Parathyroid adenoma (tissue), 2 donors: ENCODE measurements around the gene DLX2.

Experiments
- H2AFZ ChIP-seq: fragments of 300-600 bp; sonication (generic); one replicate; pipeline ENCODE4 v1.7.0; 2017; ENCODE audit warnings: antibody characterized with exemption, mild to moderate bottlenecking
- H3K27ac ChIP-seq: fragments of 300-600 bp; sonication (generic); one replicate; pipeline ENCODE4 v1.7.0; 2017
- H3K27me3 ChIP-seq: fragments of 300-600 bp; sonication (generic); one replicate; pipeline ENCODE4 v1.7.0; 2017; ENCODE audit warnings: low read length; ENCODE audit not compliant: control insufficient read depth, insufficient read depth
- H3K36me3 ChIP-seq: fragments of 300-600 bp; sonication (generic); one replicate; pipeline ENCODE4 v1.7.0; 2017; ENCODE audit warnings: low read length; ENCODE audit not compliant: control insufficient read depth, insufficient read depth
- H3K4me1 ChIP-seq: fragments of 300-600 bp; sonication (generic); one replicate; pipeline ENCODE4 v1.7.0; 2017; ENCODE audit warnings: control low read depth
- H3K4me2 ChIP-seq: fragments of 300-600 bp; sonication (generic); one replicate; pipeline ENCODE4 v1.7.0; 2017; ENCODE audit warnings: low read length
- H3K4me3 ChIP-seq: fragments of 300-600 bp; sonication (generic); one replicate; pipeline ENCODE4 v1.7.0; 2017; ENCODE audit warnings: low read depth, low read length
- H3K79me2 ChIP-seq: fragments of 300-600 bp; sonication (generic); one replicate; pipeline ENCODE4 v1.7.0; 2017; ENCODE audit warnings: control low read depth
- H3K9ac ChIP-seq: fragments of 300-600 bp; sonication (generic); one replicate; pipeline ENCODE4 v1.7.0; 2017; ENCODE audit warnings: mild to moderate bottlenecking
- H3K9me3 ChIP-seq: fragments of 300-600 bp; sonication (generic); one replicate; pipeline ENCODE4 v1.7.0; 2017; ENCODE audit warnings: low read length; ENCODE audit not compliant: control insufficient read depth
- TF ChIP-seq, protein P1 (sequence below): fragments of 300-600 bp; sonication (generic); IDR thresholded peaks from one replicate; pipeline ENCODE4 v1.7.0; 2017; ENCODE audit warnings: antibody characterized with exemption, mild to moderate bottlenecking
- donor health status: primary hyperparathyroidism.

Gene DLX2

DNA sequence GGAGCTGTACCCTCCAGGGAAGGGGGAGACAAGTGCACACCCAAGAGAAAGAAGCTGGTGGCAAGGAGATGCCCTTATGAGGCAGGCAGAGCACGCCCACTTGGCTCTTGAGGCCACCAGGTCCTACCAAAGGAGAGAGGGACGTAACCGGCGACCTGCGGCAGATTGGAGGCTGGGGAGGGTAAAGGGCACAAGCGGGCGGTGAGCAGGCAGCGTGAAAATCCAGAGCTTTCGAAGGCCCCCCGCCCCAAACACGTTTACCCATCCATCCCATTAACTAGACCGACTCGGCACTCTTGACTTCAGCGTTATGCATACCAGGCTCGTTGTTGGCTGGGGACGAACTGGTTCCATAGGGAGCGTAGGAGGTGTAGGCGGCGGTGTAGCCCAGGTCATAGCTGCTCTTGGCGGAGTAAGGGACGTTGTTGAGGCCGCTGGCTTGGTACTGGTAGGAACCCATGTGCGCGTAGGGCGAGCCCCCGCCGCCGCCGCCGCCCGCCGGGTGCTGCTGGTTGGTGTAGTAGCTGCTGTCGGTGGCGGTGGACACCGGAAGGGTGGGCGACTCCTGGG is 794 bp downstream of the DLX2 start:
- Histone ChIP-seq H2AFZ (peak overlapping the region; percentile 50), H3K4me2 (peak overlapping the region; percentile 21), H3K79me2 (no peaks in the 10 kb centered on the region), H3K9ac (no peak overlapping the region), H3K9me3 (no peaks in the 10 kb centered on the region), H3K4me1 (no peaks in the 10 kb centered on the region), H3K27ac (no peak overlapping the region), H3K36me3 (no peaks in the 10 kb centered on the region), H3K27me3 (peaks cover 29% of the 10 kb centered on the region), H3K4me3 (no peak overlapping the region)
- TF ChIP-seq, protein P1, sequence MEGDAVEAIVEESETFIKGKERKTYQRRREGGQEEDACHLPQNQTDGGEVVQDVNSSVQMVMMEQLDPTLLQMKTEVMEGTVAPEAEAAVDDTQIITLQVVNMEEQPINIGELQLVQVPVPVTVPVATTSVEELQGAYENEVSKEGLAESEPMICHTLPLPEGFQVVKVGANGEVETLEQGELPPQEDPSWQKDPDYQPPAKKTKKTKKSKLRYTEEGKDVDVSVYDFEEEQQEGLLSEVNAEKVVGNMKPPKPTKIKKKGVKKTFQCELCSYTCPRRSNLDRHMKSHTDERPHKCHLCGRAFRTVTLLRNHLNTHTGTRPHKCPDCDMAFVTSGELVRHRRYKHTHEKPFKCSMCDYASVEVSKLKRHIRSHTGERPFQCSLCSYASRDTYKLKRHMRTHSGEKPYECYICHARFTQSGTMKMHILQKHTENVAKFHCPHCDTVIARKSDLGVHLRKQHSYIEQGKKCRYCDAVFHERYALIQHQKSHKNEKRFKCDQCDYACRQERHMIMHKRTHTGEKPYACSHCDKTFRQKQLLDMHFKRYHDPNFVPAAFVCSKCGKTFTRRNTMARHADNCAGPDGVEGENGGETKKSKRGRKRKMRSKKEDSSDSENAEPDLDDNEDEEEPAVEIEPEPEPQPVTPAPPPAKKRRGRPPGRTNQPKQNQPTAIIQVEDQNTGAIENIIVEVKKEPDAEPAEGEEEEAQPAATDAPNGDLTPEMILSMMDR, result no peak

DNA sequence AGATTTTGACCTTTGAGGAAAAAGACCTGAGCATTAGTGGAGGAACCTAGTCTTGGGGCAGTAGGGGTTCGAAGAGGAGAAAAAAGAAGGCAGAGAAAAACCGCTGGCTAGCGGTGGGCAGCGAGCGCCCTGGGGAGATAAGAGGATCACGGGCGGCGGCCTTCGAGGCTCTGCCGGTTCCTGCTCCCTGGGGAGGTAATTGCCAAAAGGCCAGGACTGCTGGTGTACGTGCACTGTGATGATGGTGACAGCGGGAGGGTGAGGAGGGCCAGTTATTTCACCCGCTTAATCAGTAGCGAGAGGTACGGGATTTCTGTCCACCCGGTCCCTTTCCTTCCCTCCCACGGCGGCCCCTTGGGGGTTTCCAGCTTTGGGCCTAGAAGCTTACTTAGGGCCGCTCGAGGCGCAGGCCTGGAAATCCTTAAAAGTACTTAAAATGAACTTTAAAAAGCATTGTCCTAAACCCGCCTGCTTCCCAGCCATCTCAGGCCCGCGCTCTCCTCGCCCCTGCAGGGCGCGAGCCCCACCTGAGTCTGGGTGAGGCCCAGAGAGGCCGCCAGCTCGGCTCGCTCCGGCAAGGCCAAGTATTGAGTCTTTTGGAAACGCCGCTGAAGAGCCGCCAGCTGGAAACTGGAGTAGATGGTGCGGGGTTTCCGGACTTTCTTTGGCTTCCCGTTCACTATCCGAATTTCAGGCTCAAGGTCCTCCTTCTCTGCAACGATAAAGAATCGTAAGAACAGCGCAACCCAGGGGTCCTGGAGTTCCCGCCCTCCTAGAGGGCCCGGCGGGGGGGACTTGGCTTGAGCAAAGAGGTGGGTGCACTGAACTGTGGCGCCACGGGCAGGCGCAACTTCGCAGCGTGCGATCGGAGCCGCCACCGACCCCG is 1.5 kb downstream of the DLX2 start:
- no peaks in the 10 kb centered on the region for H3K9me3 ChIP-seq
- H3K36me3 ChIP-seq, result no peaks in the 10 kb centered on the region
- H3K4me3 ChIP-seq, result no peak overlapping the region
- H3K4me1 ChIP-seq, result no peaks in the 10 kb centered on the region
- no peak overlapping the region for H2AFZ ChIP-seq
- no peaks in the 10 kb centered on the region for H3K79me2 ChIP-seq
- TF ChIP-seq, protein P1, result no peak
- no peak overlapping the region for H3K4me2 ChIP-seq
- H3K9ac ChIP-seq, result no peak overlapping the region
- H3K27me3 ChIP-seq, result peaks cover 26% of the 10 kb centered on the region
- no peak overlapping the region for H3K27ac ChIP-seq

DNA sequence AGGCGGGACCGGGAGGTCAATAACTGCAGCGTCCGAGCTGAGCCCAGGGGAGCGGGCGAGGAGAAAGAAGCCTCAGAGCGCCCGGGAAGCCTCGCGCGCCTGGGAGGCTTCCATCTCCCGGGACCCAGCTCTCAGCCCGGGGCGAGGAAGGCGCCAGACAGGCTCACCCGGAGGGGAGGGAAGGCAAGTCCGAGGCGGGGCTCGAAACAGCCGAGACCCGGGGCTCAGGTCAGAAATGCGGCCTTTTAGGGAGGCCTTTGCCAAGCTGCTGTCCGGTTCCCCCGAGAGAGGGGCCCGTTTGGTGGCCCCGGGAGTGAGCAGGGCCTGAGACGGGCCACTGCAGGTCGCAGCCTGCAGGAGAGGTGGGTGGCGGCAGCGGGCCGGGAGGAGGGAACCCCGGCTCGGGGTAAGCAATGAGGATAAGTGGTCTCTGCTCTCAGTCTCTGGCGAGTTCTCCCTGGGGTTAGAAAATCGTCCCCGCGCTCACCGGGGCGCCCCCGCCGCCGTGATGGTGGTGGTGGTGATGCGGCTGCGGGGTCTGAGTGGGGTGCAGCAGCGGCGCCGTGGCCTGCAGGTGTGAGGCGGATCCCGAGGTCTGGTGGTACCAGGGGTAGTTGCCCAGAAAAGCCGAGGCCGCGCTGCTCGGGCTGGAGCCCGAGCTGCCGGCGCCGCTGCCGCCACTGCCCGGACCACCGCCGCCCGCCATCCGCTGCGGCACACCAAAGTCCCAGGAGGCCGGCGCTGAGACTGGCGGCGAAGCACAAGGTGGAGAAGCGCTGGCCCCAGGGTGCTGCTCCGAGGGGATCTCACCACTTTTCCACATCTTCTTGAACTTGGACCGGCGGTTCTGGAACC is 2.4 kb downstream of the DLX2 start:
- H3K36me3 ChIP-seq, result no peaks in the 10 kb centered on the region
- no peak overlapping the region for H2AFZ ChIP-seq
- no peaks in the 10 kb centered on the region for H3K9me3 ChIP-seq
- H3K4me1 ChIP-seq, result peaks cover 5% of the 10 kb centered on the region
- no peak overlapping the region for H3K4me2 ChIP-seq
- H3K27me3 ChIP-seq, result peaks cover 26% of the 10 kb centered on the region
- H3K79me2 ChIP-seq, result no peaks in the 10 kb centered on the region
- TF ChIP-seq, protein P1, result no peak
- H3K9ac ChIP-seq, result no peak overlapping the region
- no peak overlapping the region for H3K27ac ChIP-seq
- H3K4me3 ChIP-seq, result no peak overlapping the region

DNA sequence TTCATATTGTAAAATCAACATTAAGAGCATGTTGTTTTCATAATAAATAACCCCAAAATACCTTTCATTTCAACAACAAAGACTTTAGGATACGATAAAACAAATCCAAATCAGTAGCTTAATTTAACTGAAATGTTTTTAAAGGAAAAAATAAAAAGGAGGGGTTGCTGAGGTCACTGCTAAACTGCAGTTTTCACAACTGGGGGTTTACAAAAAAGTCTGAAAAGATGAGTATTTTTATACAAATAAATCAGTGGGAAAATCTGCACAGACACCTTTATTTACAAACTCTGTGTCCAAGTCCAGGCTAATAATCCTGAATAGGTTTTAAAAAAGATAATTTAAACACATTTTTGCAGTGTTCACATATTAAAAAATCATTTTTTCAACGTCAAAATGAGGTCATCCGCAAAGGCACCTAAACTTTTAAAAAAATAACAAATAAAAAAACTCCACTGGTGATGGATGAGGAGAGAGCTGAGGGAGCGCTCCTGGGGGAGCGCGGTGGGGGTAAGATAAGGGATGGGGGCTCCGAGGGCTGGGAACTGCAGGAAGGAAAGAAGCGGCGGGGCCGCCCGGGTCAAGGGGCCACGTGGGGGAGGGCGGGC is 3.1 kb downstream of the DLX2 start:
- peaks cover 28% of the 10 kb centered on the region for H3K27me3 ChIP-seq
- no peak overlapping the region for H2AFZ ChIP-seq
- no peaks in the 10 kb centered on the region for H3K36me3 ChIP-seq
- peaks cover 11% of the 10 kb centered on the region for H3K4me1 ChIP-seq
- no peak overlapping the region for H3K4me3 ChIP-seq
- no peak overlapping the region for H3K9ac ChIP-seq
- TF ChIP-seq, protein P1, result no peak
- no peaks in the 10 kb centered on the region for H3K9me3 ChIP-seq
- no peak overlapping the region for H3K27ac ChIP-seq
- no peak overlapping the region for H3K4me2 ChIP-seq
- H3K79me2 ChIP-seq, result no peaks in the 10 kb centered on the region
